GM12874 (cell line): ENCODE measurements around the gene NR1D1.

Source experiments
- TF ChIP-seq, protein P1 (sequence below): IDR thresholded peaks from 2 replicates; pipeline ENCODE4 v1.5.1; 2011; ENCODE audit warnings: low read depth, mild to moderate bottlenecking, control low read depth, low read length, moderate library complexity; ENCODE audit not compliant: insufficient read depth

NR1D1 gene

DNA sequence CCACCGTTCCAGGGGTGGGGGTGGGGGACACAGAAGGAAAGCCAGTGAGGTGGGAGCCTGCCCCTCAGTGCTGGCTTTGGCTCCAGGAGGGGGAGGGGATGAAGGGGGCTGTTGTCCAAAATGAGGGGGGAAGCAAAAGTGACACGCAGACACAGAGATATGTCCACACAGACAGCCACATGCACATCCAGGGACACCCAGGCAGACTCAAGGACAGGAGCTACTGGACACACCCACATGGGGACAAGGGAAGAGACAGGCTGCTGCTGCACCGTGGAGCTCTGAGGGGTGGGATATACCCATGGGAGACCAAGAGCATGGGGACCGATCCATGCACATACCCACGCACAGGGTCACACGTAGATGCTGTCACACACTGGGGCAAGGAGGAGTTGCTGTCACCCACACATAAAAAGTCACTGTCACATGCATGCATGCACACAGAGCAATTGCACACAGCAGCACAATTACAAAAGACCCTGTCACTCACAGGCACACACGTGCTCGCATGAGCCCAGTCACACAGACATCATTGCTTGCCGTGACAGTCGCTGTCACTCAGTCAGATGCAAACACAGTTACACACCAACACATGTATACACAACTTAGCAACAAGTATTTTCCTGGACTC, 36.4 kb downstream of the NR1D1 start:
- TF ChIP-seq, protein P1, sequence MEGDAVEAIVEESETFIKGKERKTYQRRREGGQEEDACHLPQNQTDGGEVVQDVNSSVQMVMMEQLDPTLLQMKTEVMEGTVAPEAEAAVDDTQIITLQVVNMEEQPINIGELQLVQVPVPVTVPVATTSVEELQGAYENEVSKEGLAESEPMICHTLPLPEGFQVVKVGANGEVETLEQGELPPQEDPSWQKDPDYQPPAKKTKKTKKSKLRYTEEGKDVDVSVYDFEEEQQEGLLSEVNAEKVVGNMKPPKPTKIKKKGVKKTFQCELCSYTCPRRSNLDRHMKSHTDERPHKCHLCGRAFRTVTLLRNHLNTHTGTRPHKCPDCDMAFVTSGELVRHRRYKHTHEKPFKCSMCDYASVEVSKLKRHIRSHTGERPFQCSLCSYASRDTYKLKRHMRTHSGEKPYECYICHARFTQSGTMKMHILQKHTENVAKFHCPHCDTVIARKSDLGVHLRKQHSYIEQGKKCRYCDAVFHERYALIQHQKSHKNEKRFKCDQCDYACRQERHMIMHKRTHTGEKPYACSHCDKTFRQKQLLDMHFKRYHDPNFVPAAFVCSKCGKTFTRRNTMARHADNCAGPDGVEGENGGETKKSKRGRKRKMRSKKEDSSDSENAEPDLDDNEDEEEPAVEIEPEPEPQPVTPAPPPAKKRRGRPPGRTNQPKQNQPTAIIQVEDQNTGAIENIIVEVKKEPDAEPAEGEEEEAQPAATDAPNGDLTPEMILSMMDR: no peak

- TF ChIP-seq, protein P1: no peak
These were observed 37.1 kb downstream of the NR1D1 start for GRCh38 chr17:40063187-40063771.

GRCh38 chr17:40062329-40063186, 37.8 kb downstream of the NR1D1 start, which contains the start of gene THRA:
TSS of gene THRA (plus strand) at chr17:40062965. CDS start at chr17:40074489, 11,524 bp downstream.
- TF ChIP-seq, protein P1: no peak

GRCh38 chr17:40061609-40062038, 38.8 kb downstream of the NR1D1 start:
- TF ChIP-seq, protein P1: no peak

DNA sequence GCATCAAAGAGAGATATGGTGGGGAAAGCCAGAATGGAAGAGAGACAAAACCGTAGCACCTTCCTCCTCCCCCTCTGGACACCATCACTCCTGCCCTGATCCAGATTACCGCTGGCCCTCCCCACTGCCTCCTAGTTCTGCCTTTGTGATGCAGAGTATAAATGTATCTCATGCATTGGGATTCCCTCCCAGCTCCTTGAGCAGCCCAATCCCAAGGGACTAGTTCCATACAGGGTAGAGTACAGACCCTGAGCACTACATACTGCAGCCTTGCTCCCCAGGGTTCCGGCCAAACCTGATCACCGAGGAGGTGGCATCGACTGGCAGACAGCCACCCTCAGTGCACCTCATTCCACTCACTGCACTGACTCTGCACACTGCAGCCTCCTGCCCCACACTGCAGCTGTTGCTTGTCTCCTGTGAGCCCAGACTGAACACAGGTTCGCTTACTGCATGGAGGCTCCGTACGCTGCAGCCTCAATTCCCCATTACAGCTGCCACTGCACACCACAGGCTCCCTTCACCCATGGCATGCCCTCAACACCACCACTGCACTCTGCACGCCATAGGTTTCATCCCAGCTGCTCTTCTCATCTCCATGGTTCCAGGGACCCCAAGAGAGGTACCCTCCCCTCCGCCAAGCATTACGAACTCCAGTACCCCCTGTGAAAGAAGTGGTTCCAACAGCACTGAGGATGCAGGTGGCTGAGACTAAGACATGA, 39.3 kb downstream of the NR1D1 start:
- TF ChIP-seq, protein P1: no peak

DNA sequence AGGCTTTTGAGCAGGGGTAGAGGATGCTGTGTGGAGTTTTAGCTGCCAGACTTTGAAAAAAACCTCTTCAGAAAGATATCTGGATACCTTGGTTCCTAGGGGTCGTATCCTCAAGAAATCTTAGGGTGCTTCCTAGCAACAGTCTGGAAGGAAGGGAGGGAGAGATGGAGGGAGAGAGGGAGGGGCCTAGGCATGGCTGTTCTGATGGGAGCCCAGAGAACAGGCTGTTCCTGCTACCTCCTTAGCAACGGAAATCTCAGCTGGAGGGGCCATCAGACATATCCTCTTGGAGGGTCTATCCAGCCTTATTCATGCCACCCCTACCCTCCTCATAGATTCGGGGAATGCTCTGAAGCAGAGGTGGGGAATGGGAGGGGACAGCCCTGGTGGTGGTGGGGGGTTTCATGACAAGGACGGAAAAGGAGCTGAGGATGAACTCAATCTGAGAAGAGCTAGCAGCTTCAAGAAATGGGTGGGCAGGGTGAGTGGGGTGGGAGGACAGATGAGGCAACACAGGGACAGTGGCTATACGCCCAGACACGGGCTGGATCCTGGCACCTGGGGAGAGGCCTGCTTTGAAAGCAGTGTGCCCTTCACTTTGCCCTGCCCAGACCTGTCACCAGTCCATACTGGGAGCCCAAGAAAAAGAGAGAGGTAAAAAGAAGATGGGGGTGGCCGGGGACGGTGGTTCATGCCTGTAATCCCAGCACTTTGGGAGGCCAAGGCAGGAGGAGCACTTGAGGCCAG, 40.5 kb downstream of the NR1D1 start:
- TF ChIP-seq, protein P1: no peak
